ENCODE data around the gene OR6C75.
"Not testable (repeated sequence)": the region's sequence is repeated elsewhere in the genome, so short reads cannot be mapped to it uniquely, and the experiment has no call there.

OR6C75 gene

GRCh38 chr12:55362675-55363074 lies at the start of gene OR6C75:
Gene OR6C75 (plus strand): TSS chr12:55362975. CDS start chr12:55365111, 2,136 bp downstream.
- no peak for DNase-seq (ENCODE audit: low read depth, low spot score)

GRCh38 chr12:55314043-55314442 lies 48.7 kb upstream of the OR6C75 start, which contains the start of gene OR6C1:
Gene OR6C1 (plus strand): TSS chr12:55314343. CDS start chr12:55320600, 6,257 bp downstream.
- no peak for DNase-seq (ENCODE audit: low read depth, low spot score)

GRCh38 chr12:55320201-55320600 lies 42.6 kb upstream of the OR6C75 start:
- no peak for DNase-seq (ENCODE audit: low read depth, low spot score)

DNA sequence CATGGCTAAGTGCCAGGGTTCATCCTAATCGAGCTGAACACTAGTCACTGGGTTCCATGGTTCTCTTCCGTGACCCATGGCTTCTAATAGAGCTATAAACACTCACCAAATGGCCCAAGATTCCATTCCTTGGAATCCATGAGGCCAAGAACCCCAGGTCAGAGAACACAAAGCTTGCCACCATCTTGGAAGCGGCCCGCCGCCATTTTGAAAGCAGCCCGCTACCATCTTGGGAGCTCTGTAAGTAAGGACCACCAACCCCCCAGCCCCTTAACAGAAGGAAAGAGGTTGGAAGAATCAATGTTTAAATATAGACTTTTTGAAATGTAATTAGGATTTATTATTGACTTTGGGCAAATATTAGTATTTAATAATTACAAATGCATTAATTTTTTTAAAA lies 37.0 kb upstream of the OR6C75 start:
- DNase-seq (ENCODE audit: low read depth, low spot score), result not testable (repeated sequence)

DNA sequence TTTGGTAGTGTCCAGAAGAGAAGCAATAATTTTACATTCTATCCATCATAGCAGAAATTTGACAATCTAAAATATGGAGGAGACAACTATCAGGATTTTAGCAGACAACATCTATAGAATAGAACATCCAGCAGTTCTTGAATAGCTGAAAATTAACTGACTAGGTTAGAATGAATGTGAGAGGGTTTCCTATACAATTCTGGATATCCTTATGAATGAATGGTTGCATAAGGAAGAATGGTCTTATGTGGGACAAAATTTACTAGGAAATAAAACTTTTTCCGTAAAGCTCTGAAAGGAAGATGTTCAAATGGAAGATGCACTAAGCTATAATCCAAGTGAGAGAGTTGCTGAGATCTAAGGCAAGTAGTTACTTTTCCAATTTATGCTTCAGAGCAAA lies 32.3 kb upstream of the OR6C75 start, which contains the start of gene OR6C3:
OR6C3 (plus strand) TSS at position 301 of the 400 bp plus-strand sequence. CDS start 955 bp downstream, outside the sequence.
- no peak for DNase-seq (ENCODE audit: low read depth, low spot score)

DNA sequence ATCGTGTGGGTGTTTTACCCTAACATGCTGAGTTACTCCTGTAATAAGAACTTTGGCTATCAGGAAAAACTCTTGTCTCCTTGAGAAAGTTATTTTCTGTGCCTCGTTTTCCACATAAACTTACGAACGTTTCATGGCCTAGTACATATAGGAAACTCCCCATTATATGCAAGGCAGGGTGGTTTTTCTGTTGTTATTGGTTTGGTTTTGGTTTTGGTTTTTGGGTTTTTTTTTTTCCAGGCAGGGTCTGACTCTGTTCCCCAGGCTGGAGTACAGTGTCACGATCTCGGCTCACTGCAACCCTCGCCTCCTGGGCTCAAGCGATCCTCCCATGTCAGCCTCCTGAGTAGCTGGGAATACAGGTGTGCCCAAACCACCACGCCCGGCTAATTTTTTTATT lies 26.8 kb upstream of the OR6C75 start:
- no peak for DNase-seq (ENCODE audit: low read depth, low spot score)

GRCh38 chr12:55355338-55355737 lies 7.4 kb upstream of the OR6C75 start:
- not testable (repeated sequence) for DNase-seq (ENCODE audit: low read depth, low spot score)

DNA sequence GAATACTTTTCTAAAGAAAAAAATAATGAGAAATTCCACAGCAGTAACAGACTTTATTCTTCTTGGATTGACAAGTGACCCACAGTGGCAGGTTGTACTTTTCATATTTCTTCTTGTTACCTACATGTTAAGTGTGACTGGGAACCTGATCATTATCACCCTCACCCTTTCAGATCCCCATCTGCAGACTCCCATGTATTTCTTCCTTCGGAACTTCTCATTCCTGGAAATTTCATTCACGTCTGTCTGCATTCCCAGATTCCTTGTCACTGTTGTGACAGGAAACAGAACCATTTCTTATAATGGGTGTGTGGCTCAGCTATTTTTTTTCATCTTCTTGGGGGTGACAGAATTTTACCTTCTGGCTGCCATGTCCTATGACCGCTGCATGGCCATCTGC lies 2.3 kb downstream of the OR6C75 start:
- no peak for DNase-seq (ENCODE audit: low read depth, low spot score)

DNA sequence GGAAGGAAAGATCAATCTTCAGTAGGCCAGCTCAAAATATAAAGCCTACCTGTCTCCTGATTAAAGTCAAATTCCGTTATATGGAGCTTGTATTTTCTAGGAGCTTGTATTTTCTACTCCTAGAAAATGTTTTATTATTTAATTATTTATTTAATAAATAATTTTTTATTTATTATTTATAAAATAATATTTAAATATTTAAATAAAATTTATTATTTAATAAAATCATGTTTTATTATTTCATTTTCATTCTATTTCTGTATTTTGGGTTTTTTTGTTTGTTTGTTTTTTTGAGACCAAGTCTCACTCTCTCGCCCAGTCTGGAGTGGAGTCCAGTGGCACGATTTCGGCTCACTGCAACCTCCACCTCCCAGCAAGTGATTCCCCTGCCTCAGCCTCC lies 9.7 kb downstream of the OR6C75 start:
- DNase-seq (ENCODE audit: low read depth, low spot score), result no peak

DNA sequence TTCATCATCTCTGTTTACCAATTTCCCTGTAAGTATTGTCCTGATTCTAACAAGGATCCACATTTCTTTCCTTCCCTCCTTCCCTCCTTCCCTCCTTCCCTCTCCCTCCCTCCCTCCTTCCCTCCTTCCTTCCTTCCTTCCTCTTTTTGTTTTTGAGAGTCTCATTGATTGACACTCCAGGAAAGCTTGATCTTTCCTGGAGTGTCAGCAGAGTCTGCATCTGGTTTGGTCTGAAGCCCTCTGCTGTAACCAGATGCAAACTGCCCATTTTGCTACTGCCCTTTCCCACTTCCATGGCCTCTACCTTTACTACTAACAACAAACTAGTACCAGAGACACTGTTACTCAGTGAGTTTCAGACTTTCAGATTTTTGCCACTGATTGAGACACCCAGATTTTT lies 23.1 kb downstream of the OR6C75 start:
- no peak for DNase-seq (ENCODE audit: low read depth, low spot score)

DNA sequence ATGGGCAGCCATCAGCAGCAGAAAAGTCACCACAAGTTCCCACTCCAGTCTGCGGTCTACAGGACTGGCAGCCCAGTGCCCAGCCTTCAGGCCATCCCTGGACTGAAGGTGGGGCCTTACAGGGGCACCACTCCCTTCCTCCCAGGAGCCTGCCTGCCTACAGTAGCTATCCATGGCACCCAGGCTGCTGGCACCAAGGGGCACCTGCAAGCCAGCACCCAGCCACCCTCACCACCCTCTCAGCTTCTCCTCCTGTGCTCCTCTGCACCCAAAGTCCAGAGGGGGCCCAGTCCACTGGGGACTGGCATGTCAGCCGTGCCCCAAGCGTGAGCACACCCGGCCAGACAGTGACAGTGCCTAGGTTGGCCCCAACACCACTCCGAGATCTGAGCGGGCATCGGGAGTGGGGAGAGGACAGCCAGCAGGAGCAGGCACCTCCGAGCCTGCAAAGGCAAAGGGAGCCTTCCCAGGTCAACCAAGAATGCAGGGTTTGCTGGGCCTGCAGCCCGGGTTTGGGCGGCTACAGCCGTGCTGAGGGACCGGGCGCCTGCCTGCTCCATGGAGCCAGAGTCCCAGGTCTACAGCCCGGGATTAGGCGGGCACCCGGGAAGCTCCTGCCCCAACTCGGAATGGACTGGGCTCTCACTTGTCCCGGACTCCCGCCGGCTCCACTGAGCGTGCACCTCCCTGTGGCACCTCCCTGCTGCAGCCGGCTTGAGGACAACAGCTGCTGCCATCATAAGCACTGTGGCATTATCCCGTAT lies 29.4 kb downstream of the OR6C75 start:
- DNase-seq (ENCODE audit: low read depth, low spot score), result no peak

DNA sequence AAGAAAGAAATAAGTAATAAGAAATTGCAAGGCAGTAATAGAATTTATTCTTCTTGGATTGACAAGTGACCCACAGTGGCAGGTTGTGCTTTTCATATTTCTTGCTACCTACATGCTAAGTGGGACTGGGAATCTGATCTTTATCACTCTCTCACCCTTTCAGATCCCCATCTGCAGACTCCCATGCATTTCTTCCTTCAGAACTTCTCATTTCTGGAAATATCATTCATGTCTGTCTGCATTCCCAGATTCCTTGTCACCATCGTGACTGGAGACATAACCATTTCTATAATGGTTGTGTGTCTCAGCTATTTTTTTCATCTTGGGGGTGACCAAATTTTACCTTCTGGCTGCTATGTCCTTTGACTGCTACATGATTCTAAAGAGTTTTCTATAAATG lies 33.6 kb downstream of the OR6C75 start:
- DNase-seq (ENCODE audit: low read depth, low spot score), result no peak

- DNase-seq (ENCODE audit: low read depth, low spot score), result no peak
Observed at GRCh38 chr12:55400229-55400628, 37.5 kb downstream of the OR6C75 start, which contains the start of gene OR6C65. Gene OR6C65 (plus strand): TSS chr12:55400529. CDS start chr12:55400529, 0 bp downstream.

GRCh38 chr12:55407866-55408265 lies 45.1 kb downstream of the OR6C75 start:
- no peak for DNase-seq (ENCODE audit: low read depth, low spot score)

DNA sequence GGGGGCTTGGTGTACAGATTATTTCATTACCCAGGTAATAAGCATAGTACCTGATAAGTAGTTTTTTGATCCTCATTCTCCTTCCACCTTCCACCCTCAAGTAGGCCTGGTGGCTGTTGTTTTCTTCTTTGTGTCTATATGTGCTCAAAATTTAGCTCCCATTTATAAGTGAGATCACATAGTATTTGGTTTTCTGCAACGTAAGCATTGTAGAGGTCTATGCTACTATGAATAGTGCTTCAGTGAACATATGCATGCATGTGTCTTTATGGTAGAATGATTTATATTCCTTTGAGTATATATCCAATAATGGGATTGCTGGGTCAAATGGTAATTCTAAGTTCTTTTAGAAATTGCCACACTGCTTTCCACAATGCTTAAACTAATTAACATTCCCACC lies 46.4 kb downstream of the OR6C75 start:
- not testable (repeated sequence) for DNase-seq (ENCODE audit: low read depth, low spot score)

GRCh38 chr12:55412138-55412537 lies 49.4 kb downstream of the OR6C75 start:
- DNase-seq (ENCODE audit: low read depth, low spot score), result not testable (repeated sequence)

- not testable (repeated sequence) for DNase-seq (ENCODE audit: low read depth, low spot score)
Observed at GRCh38 chr12:55413498-55414388, 51.0 kb downstream of the OR6C75 start.

GRCh38 chr12:55414396-55414823 lies 51.6 kb downstream of the OR6C75 start:
- not testable (repeated sequence) for DNase-seq (ENCODE audit: low read depth, low spot score)

- not testable (repeated sequence) for DNase-seq (ENCODE audit: low read depth, low spot score)
Observed at GRCh38 chr12:55414889-55415288, 52.1 kb downstream of the OR6C75 start.

DNA sequence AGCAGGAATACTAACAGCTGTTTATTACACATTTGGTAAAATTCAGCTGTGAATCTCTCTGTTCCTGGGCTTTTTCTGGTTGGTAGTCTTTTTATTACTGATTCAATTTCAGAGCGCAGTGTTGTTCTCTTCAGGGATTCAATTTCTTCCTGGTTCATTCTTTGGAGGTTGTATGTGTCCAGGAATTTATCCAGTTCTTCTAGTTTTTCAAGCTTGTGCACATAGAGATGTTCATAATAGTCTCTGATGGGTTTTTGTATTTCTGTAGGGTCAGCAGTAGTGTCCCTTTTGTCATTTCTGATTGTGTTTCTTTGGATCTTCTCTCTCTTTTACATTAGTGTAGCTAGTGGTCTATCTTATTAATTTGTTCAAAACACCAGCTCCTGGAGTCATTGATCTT lies 54.2 kb downstream of the OR6C75 start:
- no peak for DNase-seq (ENCODE audit: low read depth, low spot score)
